Measurements from ENCODE around the gene KCTD12.
A peak's percentile ranks its signal among the peaks of the same experiment; 100 is the strongest.

The KCTD12 gene

GRCh38 chr13:76886005-76886291 is 257 bp downstream of the KCTD12 start:
- DNase-seq, result no peak

DNA sequence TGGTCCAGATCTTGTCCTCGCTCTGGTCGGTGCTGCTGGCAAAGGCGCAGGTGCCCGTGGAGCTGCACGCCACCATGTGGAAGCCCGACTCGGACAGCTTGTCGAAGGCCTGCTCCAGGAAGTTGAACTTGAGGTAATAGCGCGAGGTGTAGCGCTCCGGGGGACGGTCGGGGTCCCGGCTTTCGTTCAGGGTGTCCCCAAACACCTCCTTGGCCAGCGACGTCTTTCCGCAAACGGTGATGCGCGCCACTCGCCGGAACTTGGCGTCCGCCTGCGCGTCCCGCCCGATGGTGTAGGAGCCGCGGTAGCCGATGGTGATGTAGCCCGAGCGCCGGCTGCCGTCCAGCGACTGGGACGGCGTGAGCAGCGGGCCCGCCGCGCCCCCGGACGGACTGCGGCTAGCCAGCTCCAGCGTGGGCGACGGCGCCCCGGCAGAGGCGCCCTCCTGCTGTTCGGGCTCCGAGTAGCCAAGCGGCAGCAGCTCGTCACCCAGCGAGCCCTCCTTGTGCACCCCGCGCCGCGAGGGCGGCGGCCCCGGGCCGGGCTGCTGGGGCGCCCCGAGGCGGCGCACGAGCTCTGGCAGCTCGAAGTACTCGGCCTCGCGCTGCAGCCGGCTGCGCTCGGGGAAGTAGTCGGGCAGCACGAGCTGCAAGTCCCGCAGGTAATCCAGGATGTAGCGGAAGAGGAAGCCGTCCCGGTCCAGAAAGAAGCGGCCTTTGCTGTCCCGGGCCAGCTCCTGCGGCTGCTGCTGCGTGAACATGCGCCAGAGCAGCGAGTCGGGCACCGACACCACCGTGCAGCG is 801 bp downstream of the KCTD12 start:
- peak; percentile 51 for DNase-seq

DNA sequence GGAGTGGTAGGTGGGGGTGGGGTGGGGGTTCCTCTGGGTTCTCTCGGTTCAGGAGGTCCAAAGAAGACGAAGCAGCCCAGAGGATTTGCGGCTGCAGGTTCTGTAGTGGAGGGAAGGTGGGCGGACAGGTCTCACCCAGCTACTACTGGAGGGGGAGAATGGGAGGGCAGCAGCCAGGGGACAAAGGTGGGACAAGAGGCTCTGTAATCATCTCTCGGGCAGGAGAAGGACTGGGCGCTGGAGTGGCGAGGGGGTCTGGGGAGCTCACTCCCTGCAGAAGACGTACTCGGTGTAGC is 1.4 kb downstream of the KCTD12 start:
- DNase-seq, result no peak

DNA sequence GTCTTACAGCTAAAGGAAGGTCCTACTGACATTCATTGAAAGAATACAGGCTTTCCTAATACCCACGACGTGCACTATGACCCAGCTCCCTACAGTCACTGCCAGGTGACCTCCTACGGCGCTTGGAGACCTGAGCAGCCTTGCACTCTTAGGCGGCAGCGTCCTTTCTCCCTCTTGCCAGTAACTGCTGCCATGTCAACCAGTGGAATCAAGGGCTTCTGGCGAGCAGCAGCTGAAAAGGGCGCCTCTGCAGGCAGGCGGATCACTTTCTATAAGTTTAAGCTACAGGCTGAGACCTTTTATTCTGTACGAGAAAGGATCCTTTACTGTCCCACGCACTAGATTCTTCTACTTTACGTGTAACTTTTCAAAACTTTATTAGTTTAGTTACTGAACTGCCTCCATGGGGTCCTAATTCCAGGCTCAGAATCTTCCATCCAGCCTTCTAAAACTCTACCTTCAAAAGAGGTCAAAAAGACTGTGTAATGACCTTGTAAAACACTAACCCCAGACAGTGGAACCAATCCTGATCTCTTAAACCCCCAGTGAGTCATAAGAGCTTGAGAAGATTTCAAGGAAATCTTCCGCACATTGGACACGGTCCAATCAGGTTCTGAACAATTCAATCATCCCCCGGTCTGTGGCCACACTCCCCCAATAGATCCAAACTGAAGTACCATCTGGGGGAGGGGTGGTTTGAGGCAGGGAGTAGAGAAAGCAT is 1.9 kb downstream of the KCTD12 start:
- DNase-seq, result no peak

GRCh38 chr13:76883236-76883635 is 3.0 kb downstream of the KCTD12 start:
- DNase-seq, result no peak

GRCh38 chr13:76882431-76882830 is 3.8 kb downstream of the KCTD12 start:
- no peak for DNase-seq

GRCh38 chr13:76879883-76880270 is 6.3 kb downstream of the KCTD12 start:
- DNase-seq, result no peak

DNA sequence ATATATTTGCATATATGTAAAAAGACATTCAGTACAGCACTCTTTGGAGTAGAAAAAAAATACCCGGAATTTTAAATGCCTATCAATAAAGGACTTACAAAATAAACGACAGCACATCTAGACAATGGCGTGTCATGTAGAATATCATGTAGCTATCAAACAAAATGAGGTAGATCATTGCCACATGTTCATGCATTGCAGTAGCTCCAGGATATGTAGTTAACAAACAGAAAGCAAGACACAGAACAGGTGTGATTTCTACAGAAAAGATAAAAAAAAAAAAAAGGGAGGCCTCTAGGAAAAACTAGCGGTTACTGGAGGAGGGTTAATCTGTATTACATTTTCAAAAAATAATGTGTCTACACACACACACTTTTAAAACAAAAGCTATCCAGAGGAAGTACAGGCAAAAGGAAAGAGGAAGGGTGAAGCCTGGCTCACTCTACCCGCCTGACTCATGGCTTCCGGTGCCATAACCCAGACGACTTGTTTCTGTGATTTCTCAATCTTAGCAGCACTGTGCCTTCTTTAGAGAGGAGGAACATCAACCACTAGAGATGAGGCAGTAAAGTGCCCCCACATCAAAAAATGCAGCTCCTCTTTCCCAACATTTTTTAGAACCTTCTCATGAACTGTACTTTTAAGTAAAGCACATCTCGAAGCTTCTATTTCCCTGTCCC is 6.9 kb downstream of the KCTD12 start:
- DNase-seq, result peak; percentile 46

DNA sequence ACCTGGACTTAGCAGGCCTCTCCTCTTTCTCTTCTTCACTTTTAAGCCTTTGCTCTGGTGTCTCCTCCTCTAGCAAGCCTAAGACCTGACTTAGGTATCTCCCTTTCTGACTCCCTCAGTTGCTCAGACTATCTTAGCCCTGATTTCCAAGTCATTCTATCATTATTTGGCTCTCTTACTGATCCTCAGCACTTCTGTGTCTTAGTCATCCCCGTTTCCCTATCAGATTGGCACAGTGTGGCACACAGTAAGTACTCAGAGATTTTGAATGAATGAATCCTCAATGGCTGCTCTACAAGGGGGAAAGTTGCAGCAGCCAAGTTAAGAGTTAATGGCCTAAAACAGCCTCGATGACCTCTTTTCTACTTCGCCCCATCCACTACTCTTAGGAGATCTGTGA is 8.2 kb downstream of the KCTD12 start:
- no peak for DNase-seq

DNA sequence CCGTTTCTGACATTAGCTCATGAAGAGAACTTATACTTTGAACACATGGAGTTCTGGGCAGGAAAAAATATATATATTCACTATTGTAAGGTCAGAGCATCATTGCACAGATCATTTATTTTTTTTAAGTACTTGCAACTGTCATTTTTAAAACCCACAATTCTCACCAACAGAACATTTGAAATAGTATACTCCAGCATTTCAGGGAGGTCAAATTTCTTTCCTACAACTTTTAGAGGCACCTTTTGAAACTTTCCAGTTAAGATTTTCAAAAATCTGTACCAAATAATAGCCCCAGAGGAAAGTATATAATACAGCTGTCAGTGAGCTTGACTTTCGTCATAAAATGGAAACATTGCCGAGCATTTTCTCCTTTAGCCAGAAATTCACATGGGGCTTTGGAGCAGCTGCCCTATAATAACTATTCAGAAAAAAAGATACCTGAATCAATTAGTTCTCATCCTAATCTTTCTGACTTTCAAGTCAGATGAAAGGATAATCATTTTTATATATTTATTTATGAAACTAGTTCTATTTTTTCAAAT is 10.9 kb downstream of the KCTD12 start:
- DNase-seq, result no peak

- DNase-seq, result no peak
Measured at GRCh38 chr13:76874479-76874878, 11.7 kb downstream of the KCTD12 start.

- no peak for DNase-seq
Measured at GRCh38 chr13:76873445-76873844, 12.8 kb downstream of the KCTD12 start.

DNA sequence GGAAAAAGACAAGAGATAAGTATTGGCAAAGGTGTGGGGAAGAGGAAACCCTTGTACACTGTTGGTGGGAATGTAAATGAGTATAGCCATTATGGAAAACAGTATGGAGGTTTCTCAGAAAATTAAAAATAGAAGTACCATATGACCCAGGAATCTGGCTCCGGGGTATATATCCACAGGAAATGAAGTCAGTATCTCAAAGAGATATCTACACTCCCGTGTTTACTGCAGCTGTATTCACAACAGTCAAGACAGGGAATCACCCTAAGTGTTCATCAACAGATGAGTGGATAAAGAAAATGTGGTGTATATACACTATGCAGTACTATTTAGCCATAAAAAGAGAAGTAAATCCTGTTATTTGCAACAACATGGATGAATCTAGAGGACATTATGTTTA is 13.5 kb downstream of the KCTD12 start:
- no peak for DNase-seq

DNA sequence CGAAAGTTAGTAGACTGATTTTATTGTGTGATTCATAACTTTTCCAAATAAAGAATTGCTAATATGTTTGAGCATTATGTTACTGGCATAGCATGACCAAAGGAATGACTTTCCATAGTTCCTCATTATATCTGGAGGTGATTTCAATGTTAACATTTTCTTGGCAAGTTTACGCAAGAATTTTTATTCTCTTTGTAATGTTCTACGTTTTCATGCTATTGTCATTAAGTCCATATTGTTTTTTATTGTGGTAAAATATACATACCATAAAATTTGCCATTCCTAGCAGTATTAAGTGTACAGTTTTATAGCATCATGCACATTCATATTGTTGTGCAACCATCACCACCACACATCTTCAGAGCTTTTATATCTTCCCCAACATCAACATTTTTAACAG is 14.8 kb downstream of the KCTD12 start:
- DNase-seq, result no peak

- no peak for DNase-seq
Measured at GRCh38 chr13:76868371-76868770, 17.8 kb downstream of the KCTD12 start.

DNA sequence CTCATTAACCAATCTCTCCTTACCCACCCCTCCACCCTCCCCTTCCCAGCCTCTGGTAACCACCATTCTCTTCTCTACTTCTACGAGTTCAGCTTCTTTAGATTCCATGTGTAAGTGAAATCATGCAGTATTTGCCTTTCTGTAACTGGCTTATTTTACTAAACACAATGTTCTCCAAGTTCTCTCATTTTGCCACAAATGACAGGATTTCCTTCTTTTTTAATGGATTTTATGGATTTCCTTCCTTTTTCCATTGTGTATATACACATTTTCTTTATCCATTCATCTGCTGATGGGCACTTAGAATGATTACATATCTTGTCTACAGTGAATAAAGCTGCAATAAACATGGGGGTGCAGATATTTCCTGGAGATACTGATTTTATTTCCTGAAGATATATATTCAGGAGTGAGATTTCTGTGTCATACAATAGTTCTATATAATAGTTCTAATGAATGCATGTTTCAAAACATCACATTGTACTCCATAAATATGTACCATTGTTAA is 20.2 kb downstream of the KCTD12 start:
- DNase-seq, result no peak

DNA sequence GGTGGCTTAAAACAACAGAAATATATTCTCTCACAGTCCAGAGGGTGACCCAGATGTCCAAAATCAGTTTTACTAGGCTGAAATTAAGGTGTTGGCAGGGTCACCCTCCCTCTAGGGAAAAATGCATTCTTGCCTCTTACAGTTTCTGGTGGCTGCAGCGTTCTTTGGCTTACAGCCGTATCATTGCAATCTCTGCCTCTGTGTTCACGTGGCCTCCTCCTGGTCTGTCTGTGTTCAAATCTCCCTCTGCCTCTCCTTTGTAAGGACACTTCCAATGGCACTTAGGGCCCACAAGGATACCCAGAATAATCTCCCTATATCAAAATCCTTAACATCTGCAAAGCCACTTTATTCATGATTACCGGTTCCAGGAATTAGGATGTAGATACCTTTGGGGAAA is 21.1 kb downstream of the KCTD12 start:
- DNase-seq, result no peak

DNA sequence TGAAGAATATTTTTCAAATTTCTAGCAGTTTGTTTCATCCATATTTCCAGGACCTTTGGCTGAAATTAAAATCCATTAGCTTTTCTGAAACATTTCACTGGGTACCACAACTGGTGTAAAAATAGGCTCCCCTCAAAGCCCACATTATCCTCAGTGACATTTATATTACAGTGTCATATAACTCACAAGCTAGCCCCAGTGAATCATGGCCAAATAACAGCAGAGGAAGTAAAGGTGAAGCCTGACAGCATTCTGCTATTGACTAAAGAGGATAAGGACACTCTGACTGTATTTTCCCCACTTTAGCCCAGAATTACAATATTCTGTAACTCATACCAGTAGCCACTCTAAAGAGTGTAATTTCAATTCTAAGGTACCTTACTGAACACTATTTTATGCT is 21.9 kb downstream of the KCTD12 start:
- no peak for DNase-seq

DNA sequence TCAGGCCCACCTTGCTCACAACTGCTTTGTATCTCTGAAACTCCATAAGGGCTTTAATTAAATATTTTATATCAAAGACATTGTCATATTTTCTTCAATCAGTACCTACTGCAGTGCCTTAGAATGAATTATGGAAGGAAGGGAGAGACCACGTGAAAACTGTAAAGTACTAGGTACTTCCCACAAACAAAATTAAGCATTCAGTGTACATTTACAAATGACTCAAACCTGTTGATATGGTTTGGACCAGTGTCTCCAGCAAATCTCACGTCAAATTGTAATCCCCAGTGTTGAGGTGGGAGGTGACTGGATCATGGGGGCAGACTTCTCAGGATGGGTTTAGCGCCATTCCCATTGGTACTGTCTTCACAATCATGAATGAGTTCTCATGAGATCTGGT is 23.2 kb downstream of the KCTD12 start:
- DNase-seq, result no peak

DNA sequence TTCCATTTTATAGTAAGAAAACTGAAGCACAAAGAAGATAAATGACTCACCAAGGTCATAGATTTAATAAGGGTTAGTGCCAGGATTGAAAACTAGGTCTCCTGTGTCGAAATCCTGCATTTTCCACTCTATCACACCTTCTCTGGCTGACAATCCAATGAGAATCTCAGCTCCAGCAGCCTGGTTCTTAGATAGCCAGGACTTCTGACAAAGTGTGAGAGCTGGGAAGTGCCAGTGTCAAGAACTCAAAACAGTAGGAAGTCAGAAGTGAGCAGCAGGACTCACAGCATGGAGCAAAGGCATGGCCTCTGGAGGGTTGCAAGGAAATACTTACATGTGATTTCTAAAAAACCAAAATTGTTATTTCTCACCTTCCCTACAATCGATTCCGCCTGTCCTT is 24.3 kb downstream of the KCTD12 start:
- DNase-seq, result no peak

GRCh38 chr13:76860706-76861105 is 25.5 kb downstream of the KCTD12 start:
- no peak for DNase-seq

DNA sequence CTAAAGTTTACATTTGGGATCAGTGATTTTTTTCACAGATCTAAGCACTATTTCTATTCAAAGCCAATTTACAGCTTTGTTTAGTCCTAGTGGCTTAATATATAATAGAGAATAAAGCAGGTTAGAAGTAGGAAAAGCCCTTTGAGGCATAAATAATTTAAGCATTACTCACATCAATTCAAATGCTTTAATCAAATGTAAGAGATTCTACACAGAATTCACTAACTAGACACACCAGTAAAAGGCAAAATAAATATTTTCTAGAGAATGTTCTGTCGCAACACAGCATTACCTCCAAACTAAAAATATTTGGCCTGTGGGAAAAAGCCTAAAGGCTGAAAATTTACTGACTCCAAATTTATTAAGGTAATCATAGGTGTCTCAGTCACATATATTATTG is 31.3 kb downstream of the KCTD12 start:
- DNase-seq, result no peak

DNA sequence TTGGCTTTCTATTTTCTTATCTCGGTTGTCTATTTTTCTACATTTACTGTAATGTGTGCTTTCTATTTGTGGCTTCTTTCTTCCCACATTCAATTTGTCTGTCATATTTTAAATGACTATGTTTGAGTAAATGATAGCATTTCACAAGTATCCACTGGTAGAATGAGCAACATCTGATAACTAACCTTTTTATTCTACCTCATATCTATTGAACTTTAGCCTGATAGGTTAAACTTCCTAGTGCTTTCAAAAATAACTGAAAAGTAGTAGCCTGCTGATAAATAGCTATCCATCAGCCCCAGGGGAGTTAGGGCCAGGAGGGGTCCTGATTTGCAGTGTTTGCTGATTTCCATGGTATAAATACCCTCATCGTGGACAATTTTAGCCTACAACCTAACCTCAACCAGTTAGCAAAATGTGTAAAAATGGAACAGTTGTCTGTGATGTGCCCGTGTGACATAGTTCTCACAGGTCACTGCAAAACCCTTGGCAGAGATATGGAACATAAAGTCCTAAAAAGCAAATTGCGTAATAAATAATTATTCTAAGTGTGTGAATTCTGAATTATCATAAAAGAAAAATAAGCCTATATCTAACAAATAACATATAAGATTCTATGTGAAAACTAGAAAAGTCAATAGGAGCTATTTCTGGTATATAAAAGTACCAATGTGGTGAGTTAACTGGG is 32.1 kb downstream of the KCTD12 start:
- DNase-seq, result no peak
